Amygdala (tissue), 56 donors: ENCODE measurements around the gene MAP3K7CL.

Source experiments
- DNase-seq, 56 donors: peaks; one replicate each; lab custom pipeline; 2025; lab: John Stamatoyannopoulos, UW

Gene MAP3K7CL, protein sequence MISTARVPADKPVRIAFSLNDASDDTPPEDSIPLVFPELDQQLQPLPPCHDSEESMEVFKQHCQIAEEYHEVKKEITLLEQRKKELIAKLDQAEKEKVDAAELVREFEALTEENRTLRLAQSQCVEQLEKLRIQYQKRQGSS

DNA sequence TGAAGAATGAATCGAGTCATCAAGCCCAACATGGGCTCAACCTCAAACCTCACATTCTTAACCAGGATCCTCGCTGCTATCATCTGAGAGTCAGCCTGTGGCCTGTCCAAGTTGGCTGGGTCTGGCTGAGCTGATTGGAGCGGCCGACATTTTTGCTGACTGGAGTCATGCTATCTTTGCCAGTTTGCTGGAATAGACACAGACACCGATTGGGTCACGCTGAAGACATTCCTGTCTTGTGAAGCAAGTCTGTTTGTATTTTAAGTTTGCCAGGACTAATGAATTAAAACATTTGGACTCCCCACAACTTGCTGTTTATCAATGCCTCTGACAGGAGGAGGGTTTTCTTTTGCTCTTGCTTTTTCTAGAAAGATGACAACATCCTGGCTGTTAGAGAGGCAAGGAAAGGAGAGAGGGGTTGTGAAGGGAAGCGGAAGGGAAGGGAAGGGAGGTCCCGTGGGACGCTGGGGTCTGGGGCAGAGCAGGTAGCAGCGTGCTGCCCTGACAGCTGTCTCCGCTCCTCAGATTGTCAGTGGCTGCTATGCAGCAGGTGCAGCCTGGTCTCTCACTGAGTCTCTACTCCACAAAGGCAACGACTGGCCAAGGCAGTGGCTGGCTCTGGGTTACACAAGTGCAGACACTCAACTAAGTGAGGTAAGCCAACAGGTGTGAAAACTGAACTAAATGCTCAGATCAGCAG is at the start of gene MAP3K7CL:
MAP3K7CL (plus strand) TSS at position 375 of the 700 bp plus-strand sequence. CDS start 2,701 bp downstream, outside the sequence.
- DNase-seq, result no peak

DNA sequence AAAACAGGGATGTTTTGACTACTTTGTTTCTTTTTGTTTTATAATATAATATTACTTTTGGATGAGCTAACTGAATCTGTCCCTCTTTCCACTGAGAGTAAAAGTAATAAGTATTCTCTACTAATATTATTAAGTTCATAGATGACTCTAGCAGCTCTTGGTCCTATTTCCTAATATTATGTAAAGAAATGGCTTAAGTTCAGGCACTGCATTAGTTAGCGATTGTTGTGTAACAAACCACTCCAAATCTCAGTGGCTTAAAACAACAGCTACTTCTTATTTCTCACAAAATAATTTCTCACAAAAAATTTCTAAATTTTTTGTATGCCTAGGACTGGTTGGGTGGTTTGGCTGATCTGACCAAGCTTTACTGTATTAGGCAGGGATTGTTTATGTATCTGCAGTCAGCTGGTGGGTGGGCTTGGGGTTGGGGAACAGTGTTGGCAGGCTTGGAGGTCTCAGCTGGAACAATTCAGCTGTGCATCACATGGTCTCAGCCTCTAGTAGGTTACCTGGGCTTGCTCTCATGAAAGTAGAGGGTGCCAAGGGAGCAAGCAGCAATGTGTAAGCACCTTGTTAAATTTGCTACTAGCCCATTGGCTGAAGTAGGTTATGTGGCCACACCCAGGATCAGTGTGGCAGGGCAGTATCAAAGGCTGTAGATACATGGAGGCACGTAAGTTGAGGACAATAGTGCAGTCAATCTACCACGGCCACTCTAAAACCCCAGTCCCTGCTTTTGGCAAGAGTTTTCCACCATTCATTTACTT is 48.2 kb upstream of the MAP3K7CL start:
- DNase-seq, result no peak

DNA sequence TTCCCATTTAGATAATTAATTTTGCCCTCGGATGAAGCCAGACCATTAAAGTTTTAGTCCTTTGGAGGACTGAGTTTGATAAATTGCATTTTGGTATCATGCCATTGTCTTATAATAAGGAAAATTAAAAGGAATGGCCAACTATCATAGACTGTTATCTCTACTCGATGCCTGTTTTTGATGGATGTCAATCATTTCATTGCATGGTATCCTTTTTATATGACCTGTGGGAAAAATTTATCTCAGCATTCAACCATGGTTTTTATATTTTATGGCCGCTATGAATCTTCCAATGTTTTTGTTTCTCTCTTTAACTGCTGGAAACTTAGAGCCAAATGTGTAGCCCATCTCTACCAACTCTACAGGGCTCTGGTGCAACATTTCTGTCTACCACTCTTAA is 47.1 kb upstream of the MAP3K7CL start:
- DNase-seq, result no peak

- DNase-seq, result no peak
Observed at GRCh38 chr21:29084372-29084771, 46.1 kb upstream of the MAP3K7CL start.

DNA sequence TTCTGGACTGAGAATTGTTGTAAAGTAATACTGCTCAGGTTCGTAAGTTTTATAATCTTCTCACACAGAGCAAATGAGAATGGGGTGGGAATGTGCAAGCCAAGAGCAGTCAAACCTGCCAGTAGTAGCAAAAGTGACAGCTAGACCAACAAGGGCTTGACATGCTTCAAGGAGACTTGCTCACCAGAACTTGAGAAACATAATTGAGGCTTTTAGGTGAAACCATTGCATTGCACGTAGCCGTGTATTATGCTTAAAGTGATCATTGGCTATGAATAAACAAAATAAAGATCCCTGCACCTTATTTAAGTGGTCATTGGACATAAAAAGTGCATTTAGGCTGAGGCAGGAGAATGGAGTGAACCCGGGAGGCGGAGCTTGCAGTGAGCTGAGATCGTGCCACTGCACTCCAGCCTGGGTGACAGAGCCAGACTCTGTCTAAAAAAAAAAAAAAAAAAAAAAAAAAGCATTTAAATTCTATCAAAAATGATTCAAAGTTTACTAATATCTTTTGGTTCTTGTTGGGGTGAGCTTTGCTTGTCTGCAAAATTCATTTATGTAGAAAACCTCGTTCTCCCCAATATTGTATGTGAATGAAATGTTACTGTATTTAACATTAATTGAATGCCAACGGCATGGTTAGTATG is 45.2 kb upstream of the MAP3K7CL start:
- DNase-seq, result no peak

- no peak for DNase-seq
Observed at GRCh38 chr21:29091033-29091432, 39.4 kb upstream of the MAP3K7CL start.

GRCh38 chr21:29092102-29092959 is 38.1 kb upstream of the MAP3K7CL start:
- no peak for DNase-seq

- no peak for DNase-seq
Observed at GRCh38 chr21:29096218-29097015, 34.0 kb upstream of the MAP3K7CL start.

DNA sequence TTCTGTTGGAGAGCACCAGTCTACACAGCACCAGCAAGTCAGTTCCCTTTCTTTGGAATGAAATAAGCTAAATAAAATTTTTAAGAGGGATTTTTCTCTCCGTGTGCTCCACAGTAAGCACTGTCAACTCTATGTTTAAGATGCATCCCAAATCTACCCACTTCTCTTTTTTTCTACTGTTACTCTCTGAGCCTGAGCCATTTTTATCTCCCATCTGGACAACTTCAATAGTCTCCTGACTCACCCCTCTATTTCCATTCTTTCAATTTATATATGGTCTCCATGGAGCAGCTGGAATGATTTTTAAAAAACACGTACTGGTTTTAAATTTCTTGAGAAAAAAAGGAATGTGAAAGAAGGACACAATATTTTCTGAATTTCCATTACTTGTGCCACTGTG is 32.3 kb upstream of the MAP3K7CL start:
- DNase-seq, result no peak

DNA sequence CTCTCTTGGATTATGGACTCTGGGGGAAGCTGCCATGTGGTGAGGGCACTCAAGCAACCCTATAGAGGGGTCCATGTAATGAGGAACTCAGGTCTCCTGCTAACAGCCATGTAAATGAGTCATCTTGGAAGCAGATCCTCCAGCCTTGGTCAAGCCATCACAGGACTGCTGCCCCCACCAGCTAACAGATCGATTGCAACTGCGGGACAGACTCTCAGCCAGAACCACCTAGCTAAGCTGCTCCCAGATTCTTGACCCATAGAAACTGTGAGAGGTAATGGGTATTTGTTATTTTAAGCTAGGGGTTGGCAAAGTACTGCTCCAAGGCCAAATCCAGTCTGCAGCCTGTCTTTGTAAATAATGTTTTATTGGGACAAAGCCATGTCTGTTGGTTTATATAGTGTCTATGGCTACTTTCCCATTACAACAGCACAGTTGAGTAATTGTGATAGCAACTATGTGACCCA is 27.6 kb upstream of the MAP3K7CL start:
- DNase-seq, result no peak

- DNase-seq, result no peak
Observed at GRCh38 chr21:29104239-29104708, 26.2 kb upstream of the MAP3K7CL start.

GRCh38 chr21:29105218-29105617 is 25.2 kb upstream of the MAP3K7CL start:
- DNase-seq, result no peak

DNA sequence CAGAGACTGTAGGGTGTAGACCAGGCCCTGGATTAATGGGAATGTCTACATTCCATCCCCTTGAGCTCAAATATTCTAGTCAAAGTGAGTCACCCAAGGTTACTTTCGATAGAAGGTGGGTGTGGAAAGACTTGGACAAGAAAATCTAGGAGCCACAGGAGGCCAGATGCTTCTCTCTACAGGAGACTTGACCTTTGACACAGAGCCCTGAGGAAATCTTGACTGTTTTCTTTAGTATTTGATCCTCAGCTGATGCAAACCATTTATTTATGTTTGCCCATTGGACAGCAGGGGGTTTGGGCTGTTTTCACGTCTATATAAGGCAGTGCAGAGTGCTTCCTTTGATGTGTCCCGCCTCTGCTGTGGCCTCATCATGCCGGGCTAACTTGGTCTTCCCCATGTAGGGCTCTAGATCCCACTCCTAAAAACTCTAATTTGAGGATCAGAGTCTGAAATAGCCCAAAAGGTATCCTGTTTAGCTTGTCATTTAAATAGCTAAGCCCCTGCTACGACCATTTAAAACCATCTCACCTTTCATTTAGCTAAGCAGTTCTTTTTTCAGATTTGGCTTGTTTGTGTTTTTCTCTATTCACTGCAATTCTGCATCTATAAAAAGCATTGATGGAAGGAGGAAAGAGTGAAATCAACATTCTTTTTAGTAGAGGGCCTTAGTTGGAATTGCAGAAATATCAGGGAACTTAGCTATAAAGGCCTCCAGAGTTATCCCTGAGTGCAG is 15.5 kb upstream of the MAP3K7CL start:
- no peak for DNase-seq

DNA sequence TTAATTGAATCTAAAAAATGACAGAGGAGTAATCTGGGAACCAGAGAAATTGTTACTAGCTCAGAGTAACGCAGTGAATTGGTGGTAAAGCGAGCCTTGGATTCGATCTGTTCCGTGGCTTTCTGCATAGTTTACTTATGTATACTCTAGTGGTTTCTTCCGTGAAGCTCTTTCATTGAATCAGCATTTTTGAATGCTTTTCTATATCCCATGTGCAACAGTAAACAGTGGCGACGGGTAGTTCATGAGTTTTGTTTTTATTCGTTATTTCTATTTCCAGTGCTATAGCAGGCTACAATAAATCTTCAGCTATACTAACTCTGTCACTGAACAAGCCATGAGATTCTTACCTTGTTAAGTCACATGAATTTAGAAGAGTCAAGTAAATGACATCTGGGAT is 14.5 kb upstream of the MAP3K7CL start:
- DNase-seq, result no peak

DNA sequence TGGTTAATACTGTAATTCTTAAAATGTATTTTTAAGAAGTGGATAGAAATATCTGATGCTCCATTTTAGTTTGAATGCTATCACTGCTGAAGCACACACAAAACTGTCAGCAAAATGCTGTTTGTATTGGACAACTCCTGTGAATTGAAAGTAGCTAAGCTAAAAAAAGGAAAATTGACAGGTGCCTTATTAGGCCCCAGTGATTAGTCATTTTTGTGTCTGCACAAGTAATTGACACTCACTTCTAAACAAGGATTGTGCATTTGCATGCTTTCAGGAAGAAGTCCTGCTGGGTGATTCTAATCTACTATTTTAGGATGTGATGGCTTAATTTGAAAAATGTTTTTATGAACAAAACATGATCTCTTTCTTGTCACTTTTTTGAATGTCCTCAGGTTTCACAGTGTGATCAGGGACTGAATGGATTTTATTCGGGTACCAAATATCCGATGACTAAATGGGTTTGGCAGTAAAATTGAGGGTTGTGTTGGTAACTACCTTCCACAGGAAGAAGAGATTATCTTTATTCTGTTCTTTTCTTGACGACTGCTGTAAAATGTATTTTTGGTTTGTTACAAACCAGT is 13.0 kb upstream of the MAP3K7CL start:
- DNase-seq, result no peak

DNA sequence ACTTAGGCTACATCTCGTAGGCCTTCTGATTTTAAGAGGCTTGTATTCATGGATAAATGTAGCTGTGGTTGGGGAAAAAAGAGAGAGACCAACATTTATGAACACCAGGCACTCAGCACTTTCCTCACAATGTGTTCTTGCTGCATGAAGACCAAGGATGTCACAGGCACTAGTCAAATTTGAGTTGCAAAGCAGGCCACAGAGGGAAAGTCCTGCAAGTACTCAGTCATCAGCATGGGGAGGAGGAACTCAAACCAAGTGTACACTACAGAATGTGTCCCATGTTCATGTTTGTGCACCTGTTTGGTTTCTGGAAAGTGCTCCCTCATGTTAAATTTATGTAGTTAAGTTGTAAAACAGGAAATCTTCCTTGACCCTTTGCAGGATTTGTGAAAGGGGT is 8.7 kb upstream of the MAP3K7CL start:
- DNase-seq, result no peak

DNA sequence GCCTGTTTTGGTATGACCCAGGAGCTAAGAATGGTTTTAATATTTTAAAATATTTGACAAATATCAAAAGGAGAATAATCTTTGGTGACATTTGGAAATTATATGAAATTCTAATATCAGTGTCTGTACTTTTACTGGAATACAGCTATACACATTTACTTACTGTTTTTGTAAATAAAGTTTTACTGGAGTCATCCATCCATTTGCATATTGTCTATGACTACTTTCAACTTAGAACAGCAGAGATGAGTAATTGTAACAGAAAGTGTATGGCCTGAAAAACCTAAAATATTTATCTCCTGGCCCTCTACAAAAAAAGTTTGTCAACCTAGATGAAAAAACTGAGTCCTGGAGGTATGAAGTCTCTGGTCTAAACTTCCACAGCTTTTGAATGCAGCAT is 5.8 kb upstream of the MAP3K7CL start:
- DNase-seq, result no peak

DNA sequence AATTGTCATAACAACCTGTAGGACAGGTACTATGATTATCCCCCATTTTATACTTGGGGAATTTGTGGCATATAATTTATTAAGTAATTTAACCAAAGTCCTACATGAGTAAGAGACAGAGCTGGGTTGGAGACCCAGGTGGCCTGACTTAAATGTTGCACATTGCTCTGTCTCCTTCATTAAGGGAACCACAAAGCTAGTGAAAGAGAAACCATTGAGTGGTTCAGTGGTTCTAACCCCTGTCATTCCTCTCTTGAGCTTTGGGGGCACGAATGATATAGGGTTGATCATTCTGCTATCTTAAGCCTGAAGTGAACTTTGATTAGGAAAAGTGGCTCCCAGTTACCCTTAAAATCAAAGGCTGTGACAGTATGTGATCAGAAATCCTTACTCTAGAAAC is 5.3 kb upstream of the MAP3K7CL start:
- DNase-seq, result no peak
